Activated T-helper 1 cell treated with anti-CD3 and anti-CD28 coated beads, Interleukin-12 subunit alpha, Interleukin-12 subunit beta, Interleukin-2, Interleukin-4 antibody, amounts not matched to agents 30 ng/mL and 10 ng/mL and 1 ng/mL, durations not matched to agents 14 hours and 24 hours and 36 hours (primary cell): ENCODE data around the gene MAEA. TPM values are rescaled to one million over a fixed set of nuclear protein-coding genes. Genes with fewer than 3 reads are reported as not detected.

Source experiments
- DNase-seq: peaks from one replicate; pipeline ENCODE4 v3.0.0; 2021; ENCODE audit warnings: low spot score
- H3K27ac Mint-ChIP-seq: one replicate; pipeline ENCODE4 v1.8.0; 2021; ENCODE audit warnings: mild to moderate bottlenecking, mixed read lengths
- H3K27me3 Mint-ChIP-seq: one replicate; pipeline ENCODE4 v1.8.0; 2022; ENCODE audit warnings: mild to moderate bottlenecking, moderate library complexity, mixed read lengths; ENCODE audit not compliant: insufficient read depth
- H3K36me3 Mint-ChIP-seq: one replicate; pipeline ENCODE4 v1.8.0; 2021; ENCODE audit warnings: low read depth, mixed read lengths
- H3K4me1 Mint-ChIP-seq: one replicate; pipeline ENCODE4 v1.8.0; 2021; ENCODE audit warnings: low read depth, mixed read lengths
- H3K4me3 Mint-ChIP-seq: one replicate; pipeline ENCODE4 v1.8.0; 2021; ENCODE audit warnings: mild to moderate bottlenecking, moderate library complexity, mixed read lengths
- H3K9me3 Mint-ChIP-seq: one replicate; pipeline ENCODE4 v1.8.0; 2021; ENCODE audit warnings: mixed read lengths
- intact Hi-C: fragments of 100-400 bp; cut with micrococcal nuclease; formaldehyde crosslinking; loops from one replicate; pipeline ENCODE4 v1.15.1; 2024
- total RNA-seq: library from RNA; stranded (reverse); gene quantifications from 2 replicates; pipeline ENCODE4 v1.2.3, GENCODE V29; 2022

MAEA gene
- total RNA-seq, result 67.1 and 68.1 TPM in 2 replicates

DNA sequence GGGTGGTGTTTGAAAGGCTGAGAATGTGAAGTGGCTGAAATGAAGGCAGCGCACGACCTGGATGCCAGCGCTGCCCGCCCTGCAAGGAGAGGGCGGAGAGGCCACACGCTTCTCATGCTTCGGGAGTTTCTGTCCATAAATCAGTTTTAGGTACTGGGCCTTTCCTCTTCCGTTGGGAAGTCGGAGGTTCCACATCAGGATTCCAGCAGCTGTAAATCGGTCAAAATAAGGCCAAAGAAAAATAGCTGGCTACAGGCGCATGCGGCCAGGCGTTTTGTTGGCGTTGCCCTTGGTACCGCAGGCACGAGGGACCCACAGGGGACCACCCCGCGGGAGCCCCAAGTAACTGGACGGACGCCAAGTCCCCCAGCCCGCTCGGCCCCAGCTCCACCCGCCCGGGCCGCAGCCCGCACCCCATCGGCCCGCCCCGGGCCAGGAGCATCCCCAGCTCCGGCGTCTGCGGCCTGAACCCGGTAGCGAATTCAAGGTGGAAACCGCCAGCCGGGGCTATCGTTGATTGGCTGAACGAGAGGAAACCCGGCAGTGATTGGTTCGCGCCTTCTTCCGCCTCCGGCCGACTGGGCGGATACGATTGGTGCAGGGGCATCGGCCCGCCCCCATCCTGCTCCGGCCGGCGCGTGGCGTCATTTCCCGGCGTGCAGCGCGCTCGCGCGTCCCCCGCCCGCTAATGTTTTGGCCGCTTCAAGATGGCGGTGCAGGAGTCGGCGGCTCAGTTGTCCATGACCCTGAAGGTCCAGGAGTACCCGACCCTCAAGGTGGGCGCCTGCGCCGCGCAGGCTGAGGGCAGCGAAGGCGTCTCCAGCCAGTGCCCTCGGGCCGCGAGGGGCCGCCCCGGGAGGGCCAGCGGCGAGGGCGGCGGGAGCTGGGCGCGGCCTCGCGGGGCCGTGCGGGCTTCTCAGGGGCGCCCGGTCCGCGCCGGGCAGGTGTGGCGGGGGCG, at the start of gene MAEA:
Gene MAEA, plus strand, starts transcription at position 685 of the 958 bp plus-strand sequence. Its CDS starts 23 bp downstream, at position 708.
- H3K27ac Mint-ChIP-seq, result peak within 1 kb of the TSS; percentile 88
- H3K36me3 Mint-ChIP-seq, result no peaks in the 10 kb centered on the region
- peaks cover 5% of the 10 kb centered on the region for H3K9me3 Mint-ChIP-seq
- H3K27me3 Mint-ChIP-seq, result peaks cover 2% of the 10 kb centered on the region
- peak; percentile 98 for DNase-seq
- H3K4me1 Mint-ChIP-seq, result peaks cover 32% of the 10 kb centered on the region
- intact Hi-C loops, result loop anchor here (1.0 to 5.0 kb wide), 11 partner anchors 21 to 433 kb away; partner anchors contain the start of genes FGFRL1, TACC3, TMEM129 and UVSSA
- H3K4me3 Mint-ChIP-seq, result peak within 1 kb of the TSS; percentile 97

DNA sequence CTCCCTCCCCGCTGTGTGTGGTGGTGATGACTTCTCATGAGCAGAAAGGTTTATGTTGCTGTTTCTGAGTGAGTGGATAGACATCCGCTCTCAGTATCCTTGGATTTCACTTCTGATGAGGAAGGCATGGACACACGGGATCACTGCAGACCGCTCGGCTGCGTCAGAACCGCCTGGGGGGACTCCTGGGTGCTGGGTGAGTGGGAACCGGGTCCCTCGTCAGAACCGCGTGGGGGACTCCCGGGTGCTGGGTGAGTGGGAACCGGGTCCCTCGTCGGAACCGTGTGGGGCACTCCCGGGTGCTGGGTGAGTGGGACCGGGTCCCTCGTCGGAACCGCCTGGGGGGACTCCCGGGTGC, 49.8 kb upstream of the MAEA start:
- intact Hi-C loops, result no loop called here
- H3K4me1 Mint-ChIP-seq, result peaks cover 16% of the 10 kb centered on the region
- DNase-seq, result no peak
- peaks cover 20% of the 10 kb centered on the region for H3K36me3 Mint-ChIP-seq
- no peaks in the 10 kb centered on the region for H3K9me3 Mint-ChIP-seq
- H3K4me3 Mint-ChIP-seq, result no peak overlapping the region
- H3K27ac Mint-ChIP-seq, result no peak overlapping the region
- H3K27me3 Mint-ChIP-seq, result no peaks in the 10 kb centered on the region

DNA sequence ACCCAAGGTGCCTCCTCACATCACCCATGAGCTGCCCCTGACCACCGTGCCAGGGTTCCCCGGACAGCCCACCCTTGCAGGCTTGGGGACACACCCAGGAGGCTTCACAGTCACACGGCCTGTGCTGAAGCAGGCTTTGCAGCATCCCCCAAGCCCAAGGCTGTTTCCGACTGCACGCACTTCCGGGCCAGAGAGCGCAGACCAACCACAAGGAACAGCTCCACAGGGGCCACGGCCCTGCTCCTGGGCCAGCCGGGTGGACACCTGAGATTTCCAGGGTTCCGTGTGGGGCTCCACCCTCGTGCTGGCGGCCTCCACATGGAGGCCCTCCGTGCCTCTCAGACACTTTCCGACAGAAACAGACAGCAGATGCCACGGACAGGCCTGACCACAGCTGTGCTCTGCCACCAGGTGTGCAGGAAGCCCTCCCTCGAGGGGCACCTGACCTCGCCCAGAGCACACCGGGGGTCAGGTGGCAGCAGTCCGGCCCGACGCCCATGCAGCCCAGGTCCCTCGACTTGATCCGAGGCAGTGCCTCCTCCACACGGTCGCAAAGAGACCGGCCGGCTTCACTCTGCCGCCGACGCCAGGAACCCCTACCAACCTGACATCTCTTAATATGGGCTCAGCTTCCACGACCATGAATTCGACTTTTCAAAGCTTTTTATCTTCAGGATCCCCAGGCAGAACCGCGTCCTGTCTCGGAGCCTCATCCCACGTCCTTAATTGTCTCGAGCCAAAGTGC, 48.8 kb upstream of the MAEA start:
- intact Hi-C loops, result no loop called here
- Mint-ChIP-seq H3K4me3 (no peak overlapping the region), H3K27me3 (no peaks in the 10 kb centered on the region), H3K4me1 (peaks cover 20% of the 10 kb centered on the region), H3K36me3 (peaks cover 12% of the 10 kb centered on the region), H3K9me3 (no peaks in the 10 kb centered on the region), H3K27ac (no peak overlapping the region)
- no peak for DNase-seq

DNA sequence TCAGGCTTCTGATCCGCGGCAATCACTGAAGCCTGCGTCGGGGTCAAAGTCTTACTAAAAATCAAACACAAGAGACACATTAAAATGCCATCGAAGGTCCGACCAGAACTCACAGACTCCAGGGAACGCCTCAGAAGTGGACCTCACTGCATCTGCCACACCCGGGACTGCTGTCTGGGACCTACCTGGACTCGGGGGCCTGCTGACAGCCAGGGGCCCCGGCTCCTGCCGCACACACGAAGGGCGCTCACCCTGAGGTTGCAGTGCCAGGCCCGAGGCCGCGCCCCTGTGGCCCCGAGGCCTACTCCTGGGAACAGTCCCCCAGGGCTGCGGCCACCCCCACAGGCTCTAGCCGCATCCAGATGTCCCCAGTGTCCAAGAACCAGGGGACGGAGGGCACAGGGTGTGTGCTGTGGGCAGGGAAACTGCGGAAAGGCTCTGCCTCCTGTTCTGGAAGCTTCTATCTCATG, 48.2 kb upstream of the MAEA start:
- Mint-ChIP-seq H3K4me3 (no peak overlapping the region), H3K4me1 (peaks cover 24% of the 10 kb centered on the region), H3K36me3 (peaks cover 12% of the 10 kb centered on the region), H3K9me3 (no peaks in the 10 kb centered on the region), H3K27ac (no peak overlapping the region), H3K27me3 (no peaks in the 10 kb centered on the region)
- DNase-seq, result no peak
- intact Hi-C loops, result no loop called here

DNA sequence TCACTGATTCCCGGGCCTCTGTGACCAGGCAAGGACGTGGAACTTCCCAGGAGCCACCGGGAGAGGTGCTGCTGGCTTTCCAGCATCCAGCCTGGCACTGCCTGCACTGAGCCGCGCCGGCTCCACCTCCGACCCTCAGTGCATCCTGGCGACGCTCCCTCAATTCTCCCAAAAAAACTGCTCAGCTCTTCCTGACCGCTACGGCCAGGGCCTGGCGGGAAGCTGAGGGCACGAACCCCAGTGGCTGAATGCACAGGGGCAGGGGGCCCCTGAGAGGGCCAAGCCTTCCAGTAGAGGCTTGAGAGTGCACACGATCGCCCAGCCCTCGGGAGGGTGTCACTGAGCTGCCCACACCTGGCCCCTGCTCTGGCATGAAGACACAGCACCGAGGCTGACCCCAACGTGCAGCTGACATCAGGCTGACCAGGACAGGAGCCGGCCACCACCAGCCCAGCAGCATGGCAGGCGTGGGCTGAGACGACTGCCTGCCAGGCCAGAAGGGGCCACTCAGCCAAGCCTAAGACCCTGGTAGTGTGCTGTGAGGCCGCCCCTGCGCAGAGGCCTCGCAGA, 47.7 kb upstream of the MAEA start:
- no peak for DNase-seq
- Mint-ChIP-seq H3K4me3 (no peak overlapping the region), H3K27me3 (no peaks in the 10 kb centered on the region), H3K27ac (no peak overlapping the region), H3K4me1 (peaks cover 29% of the 10 kb centered on the region), H3K9me3 (no peaks in the 10 kb centered on the region), H3K36me3 (peaks cover 12% of the 10 kb centered on the region)
- intact Hi-C loops, result no loop called here

DNA sequence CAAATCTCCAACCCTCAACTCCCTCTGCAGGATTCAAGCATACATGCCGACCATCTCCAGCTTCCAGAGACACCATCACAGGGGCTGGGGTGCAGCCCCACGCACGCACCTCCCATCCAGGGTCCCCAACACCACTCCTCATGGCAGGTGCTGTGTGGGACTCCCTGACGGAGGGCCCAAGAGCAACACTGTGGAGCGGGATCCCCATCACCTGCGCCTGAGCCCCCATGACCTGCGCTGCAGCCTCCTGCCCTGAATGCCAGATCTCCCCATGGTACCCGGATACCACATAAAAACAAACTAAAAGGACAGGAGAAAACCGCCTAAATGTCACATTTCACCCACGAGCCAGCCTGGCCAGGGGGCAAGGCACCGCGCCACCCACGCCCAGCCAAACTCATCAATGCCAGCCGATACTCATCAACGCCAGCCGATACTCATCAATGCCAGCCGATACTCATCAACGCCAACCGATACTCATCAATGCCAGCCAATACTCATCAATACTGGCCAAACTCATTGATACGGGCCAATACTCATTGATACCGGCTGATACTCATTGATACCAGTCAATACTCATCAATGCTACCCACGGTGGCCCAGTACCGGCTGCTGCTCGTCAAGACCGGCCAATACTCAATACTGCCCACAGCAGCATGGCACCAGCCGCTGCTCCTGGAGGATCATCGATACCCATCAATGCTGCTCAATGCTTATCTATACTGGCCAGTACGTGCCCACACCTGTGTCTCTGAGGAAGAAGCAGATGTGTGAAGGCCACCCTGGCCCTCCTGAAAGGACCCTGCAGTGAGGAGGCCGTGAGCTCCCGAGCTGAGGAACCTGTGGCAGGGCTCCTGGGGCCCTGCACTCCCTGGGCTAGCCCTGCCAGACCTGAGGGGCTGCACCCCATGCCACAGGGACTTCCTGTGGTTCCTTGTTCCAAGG, 46.9 kb upstream of the MAEA start:
- intact Hi-C loops, result no loop called here
- Mint-ChIP-seq H3K27ac (peak overlapping the region; percentile 19), H3K36me3 (peaks cover 12% of the 10 kb centered on the region), H3K4me1 (peaks cover 31% of the 10 kb centered on the region), H3K4me3 (no peak overlapping the region), H3K9me3 (no peaks in the 10 kb centered on the region), H3K27me3 (no peaks in the 10 kb centered on the region)
- DNase-seq, result no peak

DNA sequence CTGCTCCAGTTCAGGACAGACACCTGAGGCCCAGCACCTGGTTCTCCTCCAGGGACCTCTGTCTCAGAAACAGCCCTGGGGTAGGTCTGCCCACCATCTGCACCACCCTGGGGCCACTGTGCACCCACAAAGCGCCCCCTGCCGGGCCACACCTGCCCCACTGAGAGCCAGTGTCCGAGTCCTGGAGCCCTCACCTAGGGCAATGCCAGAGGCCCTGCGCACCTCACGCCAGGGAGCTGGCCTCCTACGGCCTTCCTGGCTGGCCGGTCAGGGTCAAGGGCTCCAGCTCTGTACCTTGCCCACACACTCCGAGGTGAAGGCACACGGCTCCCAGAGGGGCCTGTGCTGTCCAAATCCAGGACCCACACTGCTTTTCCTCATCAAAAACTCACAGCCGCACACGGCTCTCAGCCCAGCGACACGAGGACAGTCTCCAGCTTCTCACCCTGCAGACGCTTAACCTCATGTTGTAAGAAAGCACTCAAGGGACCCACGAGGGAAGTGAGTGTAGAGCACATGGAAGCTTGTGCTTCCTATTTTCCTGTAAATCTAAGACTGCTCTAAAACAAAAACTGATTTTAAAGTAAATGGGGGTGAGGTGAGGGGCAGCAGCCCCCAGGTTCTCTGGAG, 46.1 kb upstream of the MAEA start:
- intact Hi-C loops, result no loop called here
- Mint-ChIP-seq H3K4me3 (no peak overlapping the region), H3K9me3 (no peaks in the 10 kb centered on the region)

DNA sequence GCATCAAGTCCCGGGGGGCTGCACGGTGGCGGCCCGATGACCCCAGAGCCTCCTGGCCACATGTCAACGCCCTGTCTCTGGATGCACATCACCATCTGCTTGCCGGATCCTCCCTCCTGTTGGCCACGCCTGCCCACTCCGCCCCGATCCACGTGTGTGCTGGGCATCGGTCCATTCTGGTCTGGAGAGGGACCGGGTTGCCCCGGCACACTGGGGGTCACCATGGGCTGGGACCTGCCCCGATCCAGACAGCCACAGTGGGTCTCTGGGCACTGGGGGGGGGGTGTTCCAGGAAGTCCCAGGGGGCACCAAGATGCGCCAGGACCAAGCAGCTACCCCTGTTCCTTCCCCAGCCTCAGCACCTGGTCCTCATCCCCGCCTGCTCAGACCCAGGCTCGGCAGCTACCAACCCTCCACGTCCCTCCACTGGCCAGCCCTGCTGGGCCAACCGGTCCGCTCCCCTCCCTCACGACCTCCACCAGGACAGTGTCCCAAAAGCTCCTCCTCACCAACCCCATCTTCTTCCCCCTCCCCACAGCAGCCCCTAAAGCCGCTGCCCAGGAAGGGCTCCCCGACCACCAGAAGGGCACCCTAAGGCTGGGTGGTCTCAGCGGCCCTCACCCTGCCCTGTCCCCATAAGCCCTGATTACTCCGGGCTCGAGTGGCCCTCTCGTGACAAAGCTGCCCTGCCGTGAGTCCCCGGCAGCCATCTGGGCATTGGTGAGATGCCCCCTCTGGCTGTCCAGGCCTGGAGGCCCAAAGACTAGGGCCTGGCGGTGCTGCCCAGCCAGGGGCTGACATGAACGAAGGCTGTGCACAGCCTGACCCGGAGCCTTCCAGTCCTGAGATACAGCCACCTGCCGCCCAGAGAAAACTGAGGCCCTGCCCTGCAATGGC, 45.4 kb upstream of the MAEA start:
- no peak overlapping the region for H3K4me3 Mint-ChIP-seq

More for the DNA sequence above, 46.1 kb upstream of the MAEA start:
- Mint-ChIP-seq H3K27me3 (no peaks in the 10 kb centered on the region), H3K27ac (no peak overlapping the region), H3K4me1 (peaks cover 31% of the 10 kb centered on the region), H3K36me3 (peaks cover 9% of the 10 kb centered on the region)
- DNase-seq, result no peak

DNA sequence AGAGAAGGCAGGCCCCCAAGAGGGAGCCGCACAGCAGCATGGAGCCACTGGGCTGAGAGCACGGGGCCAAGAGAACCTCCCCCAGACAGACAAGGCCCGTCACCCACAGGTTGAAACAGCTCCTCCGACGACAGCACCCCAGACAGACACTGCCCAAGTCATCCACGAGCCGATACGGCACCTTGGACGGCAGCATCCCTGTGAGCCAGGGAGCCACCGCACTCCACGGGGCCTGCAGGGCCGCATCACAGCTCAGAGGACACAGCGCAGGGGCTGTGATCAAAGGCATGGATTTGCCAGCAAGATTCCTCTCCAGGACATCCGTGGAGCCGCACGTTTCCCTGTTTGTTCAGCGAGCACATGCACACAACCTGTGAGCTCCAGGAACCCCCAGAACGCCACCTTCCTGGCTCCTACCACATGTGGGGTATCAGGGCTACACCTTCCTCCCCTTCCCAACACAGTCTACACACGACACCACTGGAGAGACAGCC, 44.7 kb upstream of the MAEA start:
- H3K27me3 Mint-ChIP-seq, result no peaks in the 10 kb centered on the region
- intact Hi-C loops, result loop anchor here (5.0 kb wide), 2 partner anchors 612 to 627 kb away; partner anchors contain the start of genes LETM1 and NSD2
- peak overlapping the region; percentile 39 for H3K4me3 Mint-ChIP-seq
- H3K36me3 Mint-ChIP-seq, result peaks cover 7% of the 10 kb centered on the region
- H3K4me1 Mint-ChIP-seq, result peaks cover 36% of the 10 kb centered on the region
- DNase-seq, result no peak
- H3K9me3 Mint-ChIP-seq, result no peaks in the 10 kb centered on the region
- H3K27ac Mint-ChIP-seq, result no peak overlapping the region

More for the DNA sequence above, 45.4 kb upstream of the MAEA start:
- peaks cover 31% of the 10 kb centered on the region for H3K4me1 Mint-ChIP-seq
- H3K27ac Mint-ChIP-seq, result no peak overlapping the region
- H3K9me3 Mint-ChIP-seq, result no peaks in the 10 kb centered on the region
- DNase-seq, result no peak
- intact Hi-C loops, result no loop called here
- peaks cover 4% of the 10 kb centered on the region for H3K36me3 Mint-ChIP-seq
- no peaks in the 10 kb centered on the region for H3K27me3 Mint-ChIP-seq

DNA sequence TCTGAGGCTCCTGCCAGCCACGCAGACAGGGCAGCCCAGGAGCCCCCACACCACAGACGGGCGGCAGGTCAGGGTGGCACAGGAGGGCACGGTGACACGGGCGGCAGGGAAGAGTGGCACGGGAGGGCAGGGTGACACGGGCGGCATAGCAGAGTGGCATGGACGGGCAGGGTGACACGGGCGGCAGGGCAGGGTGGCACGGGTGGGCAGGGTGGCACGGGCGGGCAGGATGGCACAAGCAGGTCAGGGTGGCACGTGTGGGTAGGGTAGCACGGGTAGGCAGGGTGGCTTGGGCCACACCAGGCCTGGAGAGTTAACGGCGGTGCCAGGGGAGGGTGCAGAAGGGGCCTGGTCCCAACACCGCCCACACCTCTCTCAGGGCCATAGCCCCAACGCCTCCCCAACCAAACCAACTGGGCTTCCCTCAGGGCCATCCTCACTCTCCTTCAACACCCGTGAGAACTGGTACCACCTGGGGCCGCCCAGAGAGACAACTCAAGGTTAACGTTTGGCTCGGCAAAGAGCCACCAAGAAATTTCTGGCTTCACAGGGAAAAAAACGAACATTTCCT, 44.1 kb upstream of the MAEA start:
- peaks cover 11% of the 10 kb centered on the region for H3K36me3 Mint-ChIP-seq
- H3K9me3 Mint-ChIP-seq, result no peaks in the 10 kb centered on the region
- peaks cover 41% of the 10 kb centered on the region for H3K4me1 Mint-ChIP-seq
- no peak for DNase-seq
- peak overlapping the region; percentile 95 for H3K4me3 Mint-ChIP-seq
- intact Hi-C loops, result loop anchor here (5.0 kb wide), 2 partner anchors 612 to 627 kb away; partner anchors contain the start of genes LETM1 and NSD2
- H3K27ac Mint-ChIP-seq, result no peak overlapping the region
- no peaks in the 10 kb centered on the region for H3K27me3 Mint-ChIP-seq
